ENCODE measurements around the gene GRAMD1B. TPM values are rescaled to one million over a fixed set of nuclear protein-coding genes. Genes with fewer than 3 reads are reported as not detected.

Gene GRAMD1B
- total and polyA plus RNA-seq, 3 experiments from 2014 or later = 2.1 to 28.2 (median 27.9) TPM

DNA sequence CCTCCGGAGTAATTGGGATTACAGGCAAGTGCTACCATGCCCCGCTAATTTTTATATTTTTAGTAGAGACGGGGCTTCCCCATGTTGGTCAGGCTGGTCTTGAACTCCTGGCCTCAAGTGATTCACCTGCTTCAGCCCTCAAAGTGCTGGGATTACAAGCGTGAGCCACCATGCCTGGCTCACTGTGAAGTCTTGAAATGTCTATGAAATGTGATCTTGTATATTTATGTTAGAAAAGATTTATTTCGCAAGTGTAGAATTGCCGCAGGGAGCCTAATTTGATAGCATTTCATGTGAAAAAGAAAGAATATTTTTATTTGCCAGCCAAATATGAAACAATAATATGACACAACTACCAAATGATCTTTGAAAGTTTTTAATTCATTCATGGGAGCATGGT is 52.1 kb downstream of the GRAMD1B start:
- Histone ChIP-seq H3K27me3 (ENCODE audit: insufficient read depth, low read length, poor library complexity, severe bottlenecking) (no peaks in the 10 kb centered on the region), H3K9me3 (ENCODE audit: low read length) (no peaks in the 10 kb centered on the region), H3K4me3 (ENCODE audit: low read length) (no peak overlapping the region), H3K27ac (ENCODE audit: low read depth, low read length) (no peak overlapping the region), H3K36me3 (ENCODE audit: insufficient read depth, low read length) (no peaks in the 10 kb centered on the region), H3K4me1 (ENCODE audit: insufficient read depth, low read length) (no peaks in the 10 kb centered on the region)
- ChIA-PET CTCF (interaction anchor here (5.1 kb wide), 1 partner anchor 75 kb away, joined by 152 read pairs; no protein-coding TSS in a partner anchor), POLR2A (no interaction called here)
- no peaks in the 10 kb centered on the region for H3K9me3 Mint-ChIP-seq
- no peak for DNase-seq
- H3K4me1 Mint-ChIP-seq = peaks cover 24 to 49% (median 35%) of the 10 kb centered on the region in 3 donors
- peaks cover 0 to 9% of the 10 kb centered on the region in 2 donors for H3K27me3 Mint-ChIP-seq
- H3K27ac Mint-ChIP-seq = no peak overlapping the region
- H3K4me3 Mint-ChIP-seq = no peak overlapping the region
- peaks cover 0 to 28% (median 3%) of the 10 kb centered on the region in 3 donors for H3K36me3 Mint-ChIP-seq

DNA sequence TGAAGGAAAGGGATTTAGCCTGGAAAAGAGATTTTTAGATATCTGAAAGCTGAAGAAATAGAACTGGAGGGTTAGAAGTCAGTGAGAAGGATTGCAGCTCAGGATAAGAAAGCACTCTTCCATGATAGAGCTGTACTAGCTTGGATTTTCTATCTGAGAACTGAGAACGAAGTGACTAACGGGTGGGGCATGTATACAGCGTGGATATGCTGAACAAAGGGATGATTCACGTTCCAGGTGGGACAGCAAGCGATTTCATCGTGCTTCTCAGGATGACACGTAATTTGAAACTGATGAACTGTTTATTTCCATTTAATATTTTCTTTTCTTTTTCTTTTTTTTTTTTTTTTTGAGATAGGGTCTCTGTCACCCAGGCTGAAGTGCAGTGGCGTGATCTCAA is 53.0 kb downstream of the GRAMD1B start:
- POLR2A ChIA-PET = no interaction called here

DNA sequence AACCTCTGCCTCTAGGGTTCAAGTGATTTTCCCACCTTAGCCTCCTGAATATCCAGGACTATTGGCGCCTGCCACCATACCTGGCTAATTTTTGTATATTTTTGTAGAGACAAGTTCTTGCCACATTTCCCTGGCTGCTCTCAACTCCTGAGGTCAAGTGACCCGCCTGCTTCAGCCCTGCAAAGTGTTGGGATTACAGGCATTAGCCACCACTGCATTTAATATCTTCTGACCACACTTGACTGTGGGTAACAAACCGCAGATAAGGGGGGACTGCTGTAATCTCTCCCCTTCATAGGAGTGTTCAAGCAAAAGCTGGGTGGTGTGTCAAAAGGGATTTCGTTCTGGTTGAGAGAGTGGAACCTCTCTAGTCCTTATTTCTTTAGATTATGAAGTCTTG is 53.4 kb downstream of the GRAMD1B start:
- CTCF ChIA-PET = interaction anchor here (0.9 to 2.7 kb wide), 3 partner anchors 11 to 236 kb away, joined by 3 to 15 read pairs (median 4); no protein-coding TSS in a partner anchor
- no peaks in the 10 kb centered on the region for H3K4me1 ChIP-seq (ENCODE audit: insufficient read depth, low read length)

More for the DNA sequence above, 53.0 kb downstream of the GRAMD1B start:
- H3K9me3 Mint-ChIP-seq = no peaks in the 10 kb centered on the region
- no peaks in the 10 kb centered on the region for H3K36me3 ChIP-seq (ENCODE audit: insufficient read depth, low read length)
- peaks cover 22 to 47% (median 34%) of the 10 kb centered on the region in 3 donors for H3K4me1 Mint-ChIP-seq
- H3K4me3 ChIP-seq (ENCODE audit: low read length) = no peak overlapping the region
- H3K27me3 Mint-ChIP-seq = peaks cover 0 to 9% of the 10 kb centered on the region in 2 donors
- no peak for DNase-seq
- no peak overlapping the region for H3K27ac Mint-ChIP-seq
- CTCF ChIA-PET = interaction anchor here (2.7 kb wide), 1 partner anchor 76 kb away, joined by 15 read pairs; no protein-coding TSS in a partner anchor
- no peak overlapping the region for H3K4me3 Mint-ChIP-seq
- no peak overlapping the region for H3K27ac ChIP-seq (ENCODE audit: low read depth, low read length)
- H3K9me3 ChIP-seq (ENCODE audit: low read length) = no peaks in the 10 kb centered on the region
- H3K36me3 Mint-ChIP-seq = peaks cover 0 to 29% (median 3%) of the 10 kb centered on the region in 3 donors
- no peaks in the 10 kb centered on the region for H3K4me1 ChIP-seq (ENCODE audit: insufficient read depth, low read length)
- no peaks in the 10 kb centered on the region for H3K27me3 ChIP-seq (ENCODE audit: insufficient read depth, low read length, poor library complexity, severe bottlenecking)

DNA sequence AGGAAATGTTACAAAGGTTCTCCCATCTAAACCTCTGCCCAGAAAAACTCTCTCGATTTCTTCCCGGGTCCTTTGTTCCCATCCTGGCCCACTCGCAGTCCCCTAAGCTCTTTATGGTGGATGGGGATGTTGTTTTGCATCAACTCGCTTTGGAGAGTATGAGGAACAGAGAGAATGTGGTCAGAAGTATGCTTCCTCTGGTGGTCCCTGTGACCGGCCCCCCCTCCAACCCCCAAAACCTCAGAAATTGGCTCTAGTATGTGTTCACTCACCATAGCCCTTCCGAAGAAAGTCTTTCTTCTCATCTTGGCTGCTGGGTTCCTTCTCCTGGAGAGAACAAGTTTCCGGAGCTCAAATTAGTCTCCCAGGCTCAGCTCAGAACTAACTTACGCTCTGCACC is 54.4 kb downstream of the GRAMD1B start:
- Histone ChIP-seq H3K4me1 (ENCODE audit: insufficient read depth, low read length) (no peaks in the 10 kb centered on the region), H3K4me3 (ENCODE audit: low read length) (no peak overlapping the region), H3K36me3 (ENCODE audit: insufficient read depth, low read length) (no peaks in the 10 kb centered on the region), H3K27me3 (ENCODE audit: insufficient read depth, low read length, poor library complexity, severe bottlenecking) (no peaks in the 10 kb centered on the region), H3K9me3 (ENCODE audit: low read length) (no peaks in the 10 kb centered on the region), H3K27ac (ENCODE audit: low read depth, low read length) (no peak overlapping the region)
- Mint-ChIP-seq H3K4me3 (no peak overlapping the region), H3K27me3 (peaks cover 0 to 9% of the 10 kb centered on the region in 2 donors), H3K4me1 (peaks cover 13 to 33% (median 20%) of the 10 kb centered on the region in 3 donors), H3K9me3 (no peaks in the 10 kb centered on the region), H3K36me3 (peaks cover 0 to 29% (median 3%) of the 10 kb centered on the region in 3 donors), H3K27ac (no peak overlapping the region)
- DNase-seq = no peak
- ChIA-PET CTCF (interaction anchor here (0.9 to 2.7 kb wide), 3 partner anchors 10 to 237 kb away, joined by 3 to 15 read pairs (median 4); no protein-coding TSS in a partner anchor), POLR2A (no interaction called here)

More for the DNA sequence above, 53.4 kb downstream of the GRAMD1B start:
- no peak for DNase-seq
- no peak overlapping the region for H3K4me3 Mint-ChIP-seq
- peaks cover 18 to 43% (median 29%) of the 10 kb centered on the region in 3 donors for H3K4me1 Mint-ChIP-seq
- H3K27me3 Mint-ChIP-seq = peaks cover 0 to 9% of the 10 kb centered on the region in 2 donors
- POLR2A ChIA-PET = no interaction called here
- no peak overlapping the region for H3K27ac Mint-ChIP-seq
- no peaks in the 10 kb centered on the region for H3K9me3 Mint-ChIP-seq
- H3K9me3 ChIP-seq (ENCODE audit: low read length) = no peaks in the 10 kb centered on the region
- no peak overlapping the region for H3K27ac ChIP-seq (ENCODE audit: low read depth, low read length)
- H3K27me3 ChIP-seq (ENCODE audit: insufficient read depth, low read length, poor library complexity, severe bottlenecking) = no peaks in the 10 kb centered on the region
- H3K36me3 Mint-ChIP-seq = peaks cover 0 to 29% (median 3%) of the 10 kb centered on the region in 3 donors
- H3K4me3 ChIP-seq (ENCODE audit: low read length) = no peak overlapping the region
- no peaks in the 10 kb centered on the region for H3K36me3 ChIP-seq (ENCODE audit: insufficient read depth, low read length)

DNA sequence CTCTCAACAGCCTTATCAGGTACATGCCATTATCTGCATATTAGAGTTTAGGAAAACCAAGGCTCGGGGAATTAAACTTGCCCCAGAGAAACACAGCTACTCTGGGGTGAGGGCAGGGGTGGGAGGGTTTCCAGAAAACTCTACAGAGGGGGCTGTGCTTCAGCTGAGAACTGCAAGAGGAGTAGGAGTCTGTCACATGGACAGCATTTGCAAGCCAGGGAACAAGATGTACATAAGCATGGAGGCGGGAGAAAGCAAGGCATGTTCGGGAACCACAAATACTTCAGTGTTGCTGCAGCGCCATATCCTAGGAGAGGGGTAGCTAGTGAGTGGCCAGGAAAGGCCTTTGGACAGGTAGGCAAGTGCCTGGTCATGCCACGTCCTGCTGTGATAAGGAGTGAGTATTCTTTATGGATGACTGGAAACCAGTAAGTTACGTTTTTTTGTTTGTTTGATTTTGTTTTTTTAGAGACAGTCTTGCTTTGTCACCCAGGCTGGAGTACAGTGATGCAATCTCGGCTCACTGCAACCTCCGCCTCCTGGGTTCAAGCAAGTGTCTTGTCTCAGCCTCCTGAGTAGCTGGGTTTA is 57.2 kb downstream of the GRAMD1B start:
- Mint-ChIP-seq H3K36me3 (peaks cover 0 to 22% (median 1%) of the 10 kb centered on the region in 3 donors), H3K27me3 (peaks cover 0 to 6% of the 10 kb centered on the region in 2 donors), H3K4me3 (no peak overlapping the region), H3K9me3 (no peaks in the 10 kb centered on the region), H3K4me1 (peaks cover 0 to 11% (median 0%) of the 10 kb centered on the region in 3 donors), H3K27ac (no peak overlapping the region)
- Histone ChIP-seq H3K4me3 (ENCODE audit: low read length) (no peak overlapping the region), H3K27ac (ENCODE audit: low read depth, low read length) (no peak overlapping the region), H3K4me1 (ENCODE audit: insufficient read depth, low read length) (no peaks in the 10 kb centered on the region), H3K36me3 (ENCODE audit: insufficient read depth, low read length) (no peaks in the 10 kb centered on the region), H3K9me3 (ENCODE audit: low read length) (no peaks in the 10 kb centered on the region), H3K27me3 (ENCODE audit: insufficient read depth, low read length, poor library complexity, severe bottlenecking) (no peaks in the 10 kb centered on the region)
- CTCF ChIA-PET = interaction anchor here (2.0 to 2.2 kb wide), 2 partner anchors 9 to 80 kb away, joined by 6 to 10 read pairs; no protein-coding TSS in a partner anchor
- POLR2A ChIA-PET = no interaction called here
- no peak for DNase-seq

DNA sequence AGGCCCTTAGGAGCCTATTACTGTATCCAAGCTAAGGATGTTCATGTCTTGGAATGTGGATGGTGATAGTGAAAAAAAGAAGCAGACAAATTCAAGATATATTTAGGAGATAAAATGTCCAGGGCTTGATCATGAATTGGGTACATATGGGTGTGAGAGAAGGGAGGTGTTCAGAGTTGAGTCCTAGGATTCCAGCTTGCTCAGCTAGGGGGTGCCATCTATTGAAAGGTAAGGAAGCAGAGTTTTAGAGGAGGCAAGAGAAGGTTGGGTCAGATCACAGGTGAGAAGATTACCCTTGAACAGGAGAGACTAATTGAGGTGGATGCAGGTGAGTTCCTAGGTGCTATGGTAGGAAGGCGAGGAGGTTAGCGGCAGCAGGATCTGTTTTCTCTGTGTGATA is 60.5 kb downstream of the GRAMD1B start:
- POLR2A ChIA-PET = no interaction called here
- CTCF ChIA-PET = no interaction called here
- DNase-seq = no peak
- peaks cover 0 to 4% (median 0%) of the 10 kb centered on the region in 3 donors for H3K36me3 Mint-ChIP-seq
- no peaks in the 10 kb centered on the region for H3K27me3 Mint-ChIP-seq
- H3K4me1 ChIP-seq (ENCODE audit: insufficient read depth, low read length) = no peaks in the 10 kb centered on the region
- H3K36me3 ChIP-seq (ENCODE audit: insufficient read depth, low read length) = no peaks in the 10 kb centered on the region
- H3K9me3 Mint-ChIP-seq = no peaks in the 10 kb centered on the region
- no peak overlapping the region for H3K27ac ChIP-seq (ENCODE audit: low read depth, low read length)
- H3K27me3 ChIP-seq (ENCODE audit: insufficient read depth, low read length, poor library complexity, severe bottlenecking) = no peaks in the 10 kb centered on the region
- H3K4me1 Mint-ChIP-seq = peaks cover 0 to 12% (median 7%) of the 10 kb centered on the region in 3 donors
- H3K9me3 ChIP-seq (ENCODE audit: low read length) = no peaks in the 10 kb centered on the region
- no peak overlapping the region for H3K4me3 ChIP-seq (ENCODE audit: low read length)
- no peak overlapping the region for H3K4me3 Mint-ChIP-seq
- no peak overlapping the region for H3K27ac Mint-ChIP-seq

DNA sequence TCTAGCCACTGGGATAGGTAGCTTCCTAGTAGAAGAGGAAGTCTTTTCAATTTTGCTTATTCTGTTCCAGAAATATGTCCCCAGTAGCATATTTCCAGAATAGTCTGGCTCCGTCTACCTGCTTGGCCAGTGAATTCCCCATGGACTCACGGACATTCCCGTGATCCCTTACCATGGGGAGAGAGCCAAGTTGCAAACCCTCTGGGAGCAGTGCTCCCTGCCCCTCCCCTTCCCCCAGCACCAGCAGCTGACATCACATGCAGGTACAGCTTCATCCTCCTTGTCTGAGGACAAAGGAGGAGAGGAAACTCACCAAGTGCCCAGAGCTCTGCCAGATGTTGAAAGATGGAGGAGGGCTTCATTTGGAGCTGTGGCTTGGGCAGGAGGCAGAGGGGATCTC is 61.2 kb downstream of the GRAMD1B start:
- Mint-ChIP-seq H3K27me3 (no peaks in the 10 kb centered on the region), H3K9me3 (no peaks in the 10 kb centered on the region), H3K4me3 (no peak overlapping the region), H3K27ac (no peak overlapping the region), H3K4me1 (peaks cover 0 to 12% (median 7%) of the 10 kb centered on the region in 3 donors), H3K36me3 (peaks cover 0 to 2% (median 0%) of the 10 kb centered on the region in 3 donors)
- H3K27ac ChIP-seq (ENCODE audit: low read depth, low read length) = no peak overlapping the region
- no peaks in the 10 kb centered on the region for H3K36me3 ChIP-seq (ENCODE audit: insufficient read depth, low read length)
- ChIA-PET POLR2A (no interaction called here), CTCF (interaction anchor here (1.1 kb wide), 1 partner anchor 11 kb away, joined by 3 read pairs; no protein-coding TSS in a partner anchor)
- no peaks in the 10 kb centered on the region for H3K27me3 ChIP-seq (ENCODE audit: insufficient read depth, low read length, poor library complexity, severe bottlenecking)
- no peak overlapping the region for H3K4me3 ChIP-seq (ENCODE audit: low read length)
- H3K4me1 ChIP-seq (ENCODE audit: insufficient read depth, low read length) = no peaks in the 10 kb centered on the region
- no peaks in the 10 kb centered on the region for H3K9me3 ChIP-seq (ENCODE audit: low read length)
- DNase-seq = no peak

DNA sequence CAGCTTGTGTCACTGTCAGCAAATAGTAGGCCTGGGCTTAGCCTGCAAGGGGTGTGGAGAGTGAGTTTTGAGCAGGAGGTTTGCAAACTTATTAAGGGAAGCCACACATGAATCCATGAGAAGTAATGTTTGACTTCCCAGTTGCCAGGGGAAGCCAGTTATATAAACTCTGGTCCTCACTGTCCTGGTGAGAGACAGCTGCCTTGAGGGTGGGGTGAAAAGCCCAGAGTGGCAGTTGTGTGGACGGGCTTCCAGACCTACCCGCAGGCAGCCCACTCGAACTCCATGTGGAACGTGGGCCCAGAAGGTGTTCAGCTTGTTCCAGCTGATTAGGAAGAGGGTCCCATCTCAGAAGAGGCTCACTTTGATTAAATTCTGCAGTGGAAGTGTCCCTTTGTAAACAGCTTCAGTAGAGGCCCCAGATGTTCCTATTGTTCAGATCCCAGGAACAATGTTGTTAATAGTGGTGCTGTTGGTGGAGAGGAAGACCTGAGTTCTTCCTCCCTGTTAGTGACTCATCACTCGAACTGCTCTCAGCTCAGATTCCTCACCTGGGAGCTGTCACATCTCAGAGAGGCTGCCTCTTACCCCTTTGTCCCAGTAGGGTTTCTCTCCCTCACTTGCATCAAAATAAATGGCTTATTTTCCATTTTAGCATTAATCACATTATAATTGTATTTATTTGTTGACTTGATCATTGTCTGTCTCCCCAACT is 63.4 kb downstream of the GRAMD1B start:
- Histone ChIP-seq H3K27ac (ENCODE audit: low read depth, low read length) (no peak overlapping the region), H3K27me3 (ENCODE audit: insufficient read depth, low read length, poor library complexity, severe bottlenecking) (no peaks in the 10 kb centered on the region), H3K9me3 (ENCODE audit: low read length) (no peaks in the 10 kb centered on the region), H3K4me1 (ENCODE audit: insufficient read depth, low read length) (no peaks in the 10 kb centered on the region), H3K36me3 (ENCODE audit: insufficient read depth, low read length) (no peaks in the 10 kb centered on the region), H3K4me3 (ENCODE audit: low read length) (no peak overlapping the region)
- H3K27me3 Mint-ChIP-seq = no peaks in the 10 kb centered on the region
- H3K27ac Mint-ChIP-seq = no peak overlapping the region
- ChIA-PET POLR2A (no interaction called here), CTCF (no interaction called here)
- DNase-seq = no peak
- H3K4me3 Mint-ChIP-seq = no peak overlapping the region
- H3K9me3 Mint-ChIP-seq = no peaks in the 10 kb centered on the region
- no peaks in the 10 kb centered on the region for H3K36me3 Mint-ChIP-seq
- peaks cover 0 to 12% (median 7%) of the 10 kb centered on the region in 3 donors for H3K4me1 Mint-ChIP-seq
